Duodenal mucosa (tissue), 2 donors: ENCODE measurements around the gene GGTLC1.

Experiments used
- H3K27ac ChIP-seq: one replicate; pipeline ENCODE4 v1.7.0; 2013; ENCODE audit warnings: low read depth, low read length
- H3K27me3 ChIP-seq, 2 donors: one replicate each; pipeline ENCODE4 v1.7.0; 2013; ENCODE audit warnings: low read length in 2 of 2, control low read depth in 1 of 2; ENCODE audit not compliant: insufficient read depth in 2 of 2, control insufficient read depth in 1 of 2
- H3K36me3 ChIP-seq, 2 donors: one replicate each; pipeline ENCODE4 v1.7.0; 2013; ENCODE audit warnings: low read length in 2 of 2, control low read depth in 1 of 2; ENCODE audit not compliant: insufficient read depth in 2 of 2, control insufficient read depth in 1 of 2
- H3K4me1 ChIP-seq, 2 donors: one replicate each; pipeline ENCODE4 v1.7.0; 2013; ENCODE audit warnings: low read length in 2 of 2, control low read depth in 1 of 2; ENCODE audit not compliant: insufficient read depth in 2 of 2, control insufficient read depth in 1 of 2
- H3K4me3 ChIP-seq, 2 donors: one replicate each; pipeline ENCODE4 v1.7.0; 2013; ENCODE audit warnings: low read length in 2 of 2, low read depth in 1 of 2
- H3K9ac ChIP-seq, 2 donors: one replicate each; pipeline ENCODE4 v1.7.0; 2013; ENCODE audit warnings: low read length in 2 of 2, low read depth in 1 of 2
- H3K9me3 ChIP-seq, 2 donors: one replicate each; pipeline ENCODE4 v1.7.0; 2013; ENCODE audit warnings: low read length in 2 of 2, control low read depth in 1 of 2; ENCODE audit not compliant: control insufficient read depth in 1 of 2

GGTLC1 gene

DNA sequence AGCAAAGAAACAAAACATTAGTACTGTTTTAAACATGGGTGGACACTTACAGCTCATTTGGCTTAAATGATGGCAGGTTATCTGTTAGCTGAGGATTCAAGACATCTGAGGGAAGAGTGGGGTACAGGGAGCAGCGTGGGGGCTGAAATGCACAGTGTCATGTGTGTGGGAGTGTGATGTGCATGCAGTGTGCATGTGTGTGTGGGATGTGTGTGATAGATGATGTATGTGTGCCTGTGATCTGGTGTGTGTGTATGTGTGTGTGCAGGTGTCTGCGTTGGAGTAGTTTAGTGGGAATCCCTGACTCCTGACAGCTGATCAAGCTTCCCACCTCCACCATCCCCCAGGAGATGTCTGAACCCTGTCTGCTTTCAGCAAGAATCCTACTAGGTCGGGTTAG is 25.4 kb upstream of the GGTLC1 start:
- Histone ChIP-seq H3K27ac (no peak overlapping the region), H3K27me3 (peaks cover 0 to 2% of the 10 kb centered on the region in 2 donors), H3K4me1 (no peaks in the 10 kb centered on the region), H3K9ac (no peak overlapping the region), H3K9me3 (no peaks in the 10 kb centered on the region), H3K36me3 (no peaks in the 10 kb centered on the region), H3K4me3 (no peak overlapping the region)

- no peaks in the 10 kb centered on the region for H3K9me3 ChIP-seq
- no peak overlapping the region for H3K27ac ChIP-seq
- H3K27me3 ChIP-seq, result peaks cover 0 to 2% of the 10 kb centered on the region in 2 donors
- no peak overlapping the region for H3K4me3 ChIP-seq
- no peak overlapping the region for H3K9ac ChIP-seq
- no peaks in the 10 kb centered on the region for H3K36me3 ChIP-seq
- no peaks in the 10 kb centered on the region for H3K4me1 ChIP-seq
Observed at GRCh38 chr20:24011282-24011681, 22.7 kb upstream of the GGTLC1 start.

GRCh38 chr20:24007758-24008157 is 19.2 kb upstream of the GGTLC1 start:
- Histone ChIP-seq H3K9me3 (no peaks in the 10 kb centered on the region), H3K4me1 (no peaks in the 10 kb centered on the region), H3K9ac (no peak overlapping the region), H3K27me3 (no peaks in the 10 kb centered on the region), H3K36me3 (no peaks in the 10 kb centered on the region), H3K4me3 (no peak overlapping the region), H3K27ac (no peak overlapping the region)

GRCh38 chr20:24007073-24007595 is 18.6 kb upstream of the GGTLC1 start:
- Histone ChIP-seq H3K4me1 (no peaks in the 10 kb centered on the region), H3K9me3 (no peaks in the 10 kb centered on the region), H3K27me3 (no peaks in the 10 kb centered on the region), H3K4me3 (no peak overlapping the region), H3K9ac (no peak overlapping the region), H3K27ac (no peak overlapping the region), H3K36me3 (no peaks in the 10 kb centered on the region)

DNA sequence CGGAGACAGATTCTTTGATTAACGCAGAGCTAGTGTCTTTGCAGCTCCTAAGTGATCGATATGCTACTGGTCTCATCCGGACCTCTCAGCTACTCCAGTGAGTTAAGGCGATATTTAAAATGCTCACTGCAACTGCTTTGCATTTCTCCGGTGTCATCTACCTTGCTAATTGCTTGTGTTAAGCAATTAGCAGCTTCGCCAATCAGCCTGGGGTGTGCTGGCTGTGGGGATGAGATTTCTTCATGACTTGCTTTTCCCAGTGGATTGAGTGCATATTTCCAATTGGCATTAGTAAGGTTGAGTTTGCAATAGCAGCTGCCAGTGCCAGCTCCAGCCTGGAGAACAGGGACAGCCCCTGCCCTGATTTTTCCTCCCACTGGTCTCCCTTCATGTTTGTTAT is 18.0 kb upstream of the GGTLC1 start:
- Histone ChIP-seq H3K4me1 (no peaks in the 10 kb centered on the region), H3K27me3 (no peaks in the 10 kb centered on the region), H3K4me3 (no peak overlapping the region), H3K9ac (no peak overlapping the region), H3K36me3 (no peaks in the 10 kb centered on the region), H3K27ac (no peak overlapping the region), H3K9me3 (no peaks in the 10 kb centered on the region)

DNA sequence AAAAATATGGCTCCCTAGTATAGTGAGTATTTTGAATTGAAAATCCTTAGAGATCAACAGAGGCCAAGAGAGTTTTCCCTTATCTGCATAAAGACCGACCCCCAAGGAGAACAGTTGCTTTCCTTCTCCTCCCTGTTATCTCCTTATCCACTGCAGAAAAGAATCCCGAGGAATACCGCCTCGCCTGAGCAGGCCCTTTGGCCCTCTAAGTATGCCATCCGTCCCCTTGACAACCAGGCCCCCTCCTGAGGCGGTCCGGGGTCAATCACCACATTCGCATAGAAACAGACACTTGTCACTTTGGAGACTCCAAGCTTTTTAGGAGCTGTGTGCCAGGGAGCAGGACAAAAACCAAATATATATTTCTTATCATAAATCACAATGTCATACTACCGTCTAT is 15.9 kb upstream of the GGTLC1 start:
- Histone ChIP-seq H3K4me1 (no peaks in the 10 kb centered on the region), H3K9me3 (no peaks in the 10 kb centered on the region), H3K27me3 (no peaks in the 10 kb centered on the region), H3K9ac (no peak overlapping the region), H3K36me3 (no peaks in the 10 kb centered on the region), H3K27ac (no peak overlapping the region), H3K4me3 (no peak overlapping the region)

- no peak overlapping the region for H3K4me3 ChIP-seq
- H3K36me3 ChIP-seq, result no peaks in the 10 kb centered on the region
- H3K27me3 ChIP-seq, result no peaks in the 10 kb centered on the region
- H3K9ac ChIP-seq, result no peak overlapping the region
- H3K4me1 ChIP-seq, result no peaks in the 10 kb centered on the region
- no peaks in the 10 kb centered on the region for H3K9me3 ChIP-seq
- no peak overlapping the region for H3K27ac ChIP-seq
Observed at GRCh38 chr20:24002896-24003295, 14.3 kb upstream of the GGTLC1 start.

- Histone ChIP-seq H3K9me3 (no peaks in the 10 kb centered on the region), H3K9ac (no peak overlapping the region), H3K4me3 (no peak overlapping the region), H3K36me3 (no peaks in the 10 kb centered on the region), H3K4me1 (no peaks in the 10 kb centered on the region), H3K27ac (no peak overlapping the region), H3K27me3 (peaks cover 0 to 4% of the 10 kb centered on the region in 2 donors)
Observed at GRCh38 chr20:24001712-24002405, 13.3 kb upstream of the GGTLC1 start.

- H3K27me3 ChIP-seq, result peaks cover 0 to 4% of the 10 kb centered on the region in 2 donors
- no peaks in the 10 kb centered on the region for H3K36me3 ChIP-seq
- no peak overlapping the region for H3K27ac ChIP-seq
- H3K9me3 ChIP-seq, result no peaks in the 10 kb centered on the region
- H3K9ac ChIP-seq, result no peak overlapping the region
- H3K4me3 ChIP-seq, result no peak overlapping the region
- no peaks in the 10 kb centered on the region for H3K4me1 ChIP-seq
Observed at GRCh38 chr20:23998844-23999243, 10.3 kb upstream of the GGTLC1 start.

DNA sequence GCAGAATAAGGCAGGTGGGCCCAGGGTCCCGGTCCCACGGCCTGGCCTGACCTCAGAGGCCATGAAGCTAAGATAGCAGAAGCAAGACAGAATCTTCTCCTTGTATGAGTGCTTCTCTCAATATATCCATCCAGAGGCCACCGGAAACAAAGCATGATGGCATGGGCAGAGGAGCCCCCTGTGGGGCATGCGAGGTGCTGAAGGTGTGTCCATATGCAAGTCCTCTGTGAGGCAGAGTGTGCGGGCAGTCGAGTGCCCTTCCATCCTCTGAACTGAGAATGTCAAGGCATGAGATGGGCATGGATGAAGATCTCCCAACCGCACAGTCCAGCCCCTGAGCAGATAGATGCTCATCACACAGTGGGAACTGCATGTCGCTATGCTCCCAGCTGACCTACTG is 9.8 kb upstream of the GGTLC1 start:
- peaks cover 0 to 4% of the 10 kb centered on the region in 2 donors for H3K27me3 ChIP-seq
- no peaks in the 10 kb centered on the region for H3K36me3 ChIP-seq
- no peak overlapping the region for H3K4me3 ChIP-seq
- H3K9me3 ChIP-seq, result no peaks in the 10 kb centered on the region
- no peaks in the 10 kb centered on the region for H3K4me1 ChIP-seq
- no peak overlapping the region for H3K27ac ChIP-seq
- no peak overlapping the region for H3K9ac ChIP-seq
